ENCODE data around the gene PAX8.

The PAX8 gene

GRCh38 chr2:113248997-113249770, 29.5 kb downstream of the PAX8 start:
- H3K4me3 ChIP-seq (ENCODE audit: low read depth, low read length) = no peak overlapping the region
- TF ChIP-seq CTCF (IDR thresholded peaks at IDR 0.05; ENCODE audit: low read depth, low read length, missing control alignments) = peak; percentile 94
- DNase-seq (ENCODE audit: low read depth) = peak; percentile 67
- in situ Hi-C loops (cut with HindIII; ENCODE audit: low sequenced_read_pairs) = no loop called here

- DNase-seq (ENCODE audit: low read depth) = no peak
- no peak overlapping the region for H3K4me3 ChIP-seq (ENCODE audit: low read depth, low read length)
- in situ Hi-C loops (cut with HindIII; ENCODE audit: low sequenced_read_pairs) = no loop called here
- TF ChIP-seq CTCF (IDR thresholded peaks at IDR 0.05; ENCODE audit: low read depth, low read length, missing control alignments) = no peak
Measured at GRCh38 chr2:113246606-113247005, 32.1 kb downstream of the PAX8 start.

GRCh38 chr2:113245276-113245711, 33.4 kb downstream of the PAX8 start:
- in situ Hi-C loops (cut with HindIII; ENCODE audit: low sequenced_read_pairs) = no loop called here
- H3K4me3 ChIP-seq (ENCODE audit: low read depth, low read length) = no peak overlapping the region
- no peak for TF ChIP-seq CTCF (IDR thresholded peaks at IDR 0.05; ENCODE audit: low read depth, low read length, missing control alignments)
- no peak for DNase-seq (ENCODE audit: low read depth)

GRCh38 chr2:113242327-113242726, 36.4 kb downstream of the PAX8 start:
- no peak for TF ChIP-seq CTCF (IDR thresholded peaks at IDR 0.05; ENCODE audit: low read depth, low read length, missing control alignments)
- no peak for DNase-seq (ENCODE audit: low read depth)
- H3K4me3 ChIP-seq (ENCODE audit: low read depth, low read length) = no peak overlapping the region
- in situ Hi-C loops (cut with HindIII; ENCODE audit: low sequenced_read_pairs) = no loop called here

- in situ Hi-C loops (cut with HindIII; ENCODE audit: low sequenced_read_pairs) = no loop called here
- no peak overlapping the region for H3K4me3 ChIP-seq (ENCODE audit: low read depth, low read length)
- TF ChIP-seq CTCF (IDR thresholded peaks at IDR 0.05; ENCODE audit: low read depth, low read length, missing control alignments) = no peak
- DNase-seq (ENCODE audit: low read depth) = peak; percentile 82
Measured at GRCh38 chr2:113240915-113241911, 37.5 kb downstream of the PAX8 start.

GRCh38 chr2:113240150-113240914, 38.4 kb downstream of the PAX8 start:
- no peak for TF ChIP-seq CTCF (IDR thresholded peaks at IDR 0.05; ENCODE audit: low read depth, low read length, missing control alignments)
- peak; percentile 84 for DNase-seq (ENCODE audit: low read depth)
- in situ Hi-C loops (cut with HindIII; ENCODE audit: low sequenced_read_pairs) = no loop called here
- no peak overlapping the region for H3K4me3 ChIP-seq (ENCODE audit: low read depth, low read length)
